Fibroblast of lung (primary cell): Measurements from ENCODE around the gene BNIP5. TPM values are rescaled to one million over a fixed set of nuclear protein-coding genes. Genes with fewer than 3 reads are reported as not detected.
A peak's percentile ranks its signal among the peaks of the same experiment; 100 is the strongest.

Source experiments
- DNase-seq, 2 donors: peaks; one replicate each; pipeline versions ENCODE4 v3.0.0 to v3.0.0-alpha.2; 2010; ENCODE audit warnings: low read depth in 2 of 2
- H2AFZ ChIP-seq: 2 replicates; pipeline ENCODE4 v1.5.1; 2012; ENCODE audit warnings: low read length, control low read depth, inconsistent platforms
- H3K27ac ChIP-seq: 2 replicates; pipeline ENCODE4 v1.5.1; 2011; ENCODE audit warnings: low read length, control low read depth; ENCODE audit not compliant: insufficient read depth
- H3K27me3 ChIP-seq: 2 replicates; pipeline ENCODE4 v1.5.1; 2011; ENCODE audit warnings: mild to moderate bottlenecking, low read length; ENCODE audit not compliant: control insufficient read depth, insufficient read depth
- H3K36me3 ChIP-seq: 2 replicates; pipeline ENCODE4 v1.5.1; 2011; ENCODE audit warnings: low read length; ENCODE audit not compliant: control insufficient read depth, insufficient read depth
- H3K4me1 ChIP-seq: 2 replicates; pipeline ENCODE4 v1.5.1; 2011; ENCODE audit warnings: low read length; ENCODE audit not compliant: control insufficient read depth, insufficient read depth; ENCODE audit errors: extremely low read depth
- H3K4me2 ChIP-seq: 2 replicates; pipeline ENCODE4 v1.5.1; 2011; ENCODE audit warnings: low read length, control low read depth; ENCODE audit not compliant: insufficient read depth; ENCODE audit errors: extremely low read depth
- H3K4me3 ChIP-seq, 4 experiments: fragments of 200-600 bp in 1 of 4; sonication (generic) in 1 of 4; replicated peaks in 1 of 4; 2 replicates each; pipeline ENCODE4 v1.5.1; 2011 to 2016; ENCODE audit warnings: low read length in 4 of 4, low read depth in 3 of 4, mild to moderate bottlenecking in 3 of 4, control low read depth in 2 of 4, inconsistent platforms in 1 of 4, mixed read lengths in 1 of 4; ENCODE audit not compliant: insufficient read depth in 1 of 4; ENCODE audit errors: control extremely low read depth in 1 of 4
- H3K79me2 ChIP-seq: 2 replicates; pipeline ENCODE4 v1.5.1; 2012; ENCODE audit warnings: mild to moderate bottlenecking, low read length, inconsistent platforms; ENCODE audit not compliant: control insufficient read depth, insufficient read depth
- H3K9ac ChIP-seq: 2 replicates; pipeline ENCODE4 v1.5.1; 2011; ENCODE audit warnings: mild to moderate bottlenecking, low read length, control low read depth; ENCODE audit not compliant: insufficient read depth
- H3K9me3 ChIP-seq: 2 replicates; pipeline ENCODE4 v1.5.1; 2012; ENCODE audit warnings: low read depth, low read length; ENCODE audit not compliant: control insufficient read depth, insufficient read depth
- H4K20me1 ChIP-seq: 2 replicates; pipeline ENCODE4 v1.5.1; 2011; ENCODE audit warnings: low read length; ENCODE audit not compliant: control insufficient read depth, insufficient read depth; ENCODE audit errors: extremely low read depth
- EZH2 ChIP-seq: IDR thresholded peaks from 2 replicates; pipeline ENCODE4 v1.5.1; 2012; ENCODE audit warnings: low read length, control low read depth, mild to moderate bottlenecking; ENCODE audit errors: missing control alignments
- polyA plus RNA-seq, 2 donors: library from polyadenylated mRNA; depleted of rRNA in 1 of 2; stranded (reverse) in 1 of 2; unstranded in 1 of 2; fragments of >200 nt; gene quantifications; 2 replicates each; pipeline ENCODE4 v1.2.1, GENCODE V29; 2011 to 2012; ENCODE audit warnings: missing spikeins in 1 of 2
- total RNA-seq: library from RNA; depleted of rRNA; stranded (reverse); fragments of >200 nt; gene quantifications from 2 replicates; pipeline ENCODE4 v1.2.1, GENCODE V29; 2014
- TF ChIP-seq, protein P1 (sequence below), 2 donors: IDR thresholded peaks in 1 of 2; conservative IDR thresholded peaks in 1 of 2; 1 replicate in 1 of 2; 2 replicates in 1 of 2; pipeline ENCODE4 v1.5.1; 2011 to 2012; ENCODE audit warnings: low read length in 2 of 2, control low read depth in 1 of 2, inconsistent platforms in 1 of 2, low read depth in 1 of 2, mild to moderate bottlenecking in 1 of 2

The BNIP5 gene
- total and polyA plus RNA-seq, 2 donors (not counting 1 experiment from before 2014, with no cell fraction given) = not detected

DNA sequence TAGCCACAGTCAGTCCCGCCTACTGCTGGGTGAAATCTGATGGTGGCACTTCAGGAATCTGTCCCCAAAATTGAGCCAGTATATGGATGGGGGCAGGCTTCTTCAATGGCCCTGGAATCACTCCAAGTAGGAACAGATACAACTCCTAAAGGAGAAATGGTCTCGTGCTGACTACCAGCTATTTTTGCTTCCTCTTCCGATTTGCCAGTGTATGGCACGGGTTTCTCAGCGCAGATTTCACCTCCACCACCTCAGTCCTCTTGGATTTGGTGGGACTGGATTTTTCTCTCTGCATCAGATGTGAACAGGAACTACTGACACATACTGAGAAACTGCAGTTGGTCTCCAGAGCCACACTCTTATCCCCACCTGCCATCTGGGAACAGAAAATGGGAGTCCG is 39.6 kb downstream of the BNIP5 start:
- DNase-seq = no peak
- Histone ChIP-seq H3K4me2 (no peak overlapping the region), H3K79me2 (no peaks in the 10 kb centered on the region), H2AFZ (no peak overlapping the region), H3K9ac (no peak overlapping the region), H4K20me1 (no peaks in the 10 kb centered on the region), H3K27me3 (no peaks in the 10 kb centered on the region), H3K27ac (no peak overlapping the region), H3K4me1 (no peaks in the 10 kb centered on the region), H3K4me3 (no peak overlapping the region), H3K9me3 (no peaks in the 10 kb centered on the region), H3K36me3 (no peaks in the 10 kb centered on the region)
- TF ChIP-seq, protein P1, sequence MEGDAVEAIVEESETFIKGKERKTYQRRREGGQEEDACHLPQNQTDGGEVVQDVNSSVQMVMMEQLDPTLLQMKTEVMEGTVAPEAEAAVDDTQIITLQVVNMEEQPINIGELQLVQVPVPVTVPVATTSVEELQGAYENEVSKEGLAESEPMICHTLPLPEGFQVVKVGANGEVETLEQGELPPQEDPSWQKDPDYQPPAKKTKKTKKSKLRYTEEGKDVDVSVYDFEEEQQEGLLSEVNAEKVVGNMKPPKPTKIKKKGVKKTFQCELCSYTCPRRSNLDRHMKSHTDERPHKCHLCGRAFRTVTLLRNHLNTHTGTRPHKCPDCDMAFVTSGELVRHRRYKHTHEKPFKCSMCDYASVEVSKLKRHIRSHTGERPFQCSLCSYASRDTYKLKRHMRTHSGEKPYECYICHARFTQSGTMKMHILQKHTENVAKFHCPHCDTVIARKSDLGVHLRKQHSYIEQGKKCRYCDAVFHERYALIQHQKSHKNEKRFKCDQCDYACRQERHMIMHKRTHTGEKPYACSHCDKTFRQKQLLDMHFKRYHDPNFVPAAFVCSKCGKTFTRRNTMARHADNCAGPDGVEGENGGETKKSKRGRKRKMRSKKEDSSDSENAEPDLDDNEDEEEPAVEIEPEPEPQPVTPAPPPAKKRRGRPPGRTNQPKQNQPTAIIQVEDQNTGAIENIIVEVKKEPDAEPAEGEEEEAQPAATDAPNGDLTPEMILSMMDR (conservative IDR thresholded peaks at IDR 0.05 in 1 of 2, IDR thresholded peaks at IDR 0.05 in 1 of 2; ENCODE audit: low read depth in 1 of 2, low read length in 2 of 2) = no peak
- no peak for TF ChIP-seq EZH2

DNA sequence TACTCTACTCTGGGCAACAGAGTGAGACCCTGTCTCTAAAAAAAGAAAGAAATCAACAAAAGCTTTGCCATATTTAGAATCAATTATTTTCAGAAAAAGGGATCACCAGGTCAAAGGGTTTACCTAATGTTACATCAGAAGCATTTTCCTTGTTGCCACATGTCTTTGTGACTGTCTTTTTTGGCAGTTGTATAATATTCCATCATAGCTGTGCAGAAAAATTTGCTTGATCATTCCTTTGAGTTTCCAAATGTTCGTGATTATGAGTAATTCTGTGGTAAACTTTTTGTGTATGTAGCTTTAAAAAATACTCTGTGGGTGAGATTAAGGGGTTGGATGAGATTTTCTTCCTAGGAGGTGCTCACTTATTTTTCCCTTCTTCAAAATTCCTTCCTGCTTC is 40.4 kb downstream of the BNIP5 start:
- Histone ChIP-seq H3K9ac (no peak overlapping the region), H3K4me3 (no peak overlapping the region), H3K27me3 (no peaks in the 10 kb centered on the region), H3K4me2 (no peak overlapping the region), H3K4me1 (no peaks in the 10 kb centered on the region), H2AFZ (no peak overlapping the region), H4K20me1 (no peaks in the 10 kb centered on the region), H3K79me2 (no peaks in the 10 kb centered on the region), H3K36me3 (no peaks in the 10 kb centered on the region), H3K9me3 (no peaks in the 10 kb centered on the region), H3K27ac (no peak overlapping the region)
- TF ChIP-seq, protein P1 (conservative IDR thresholded peaks at IDR 0.05 in 1 of 2, IDR thresholded peaks at IDR 0.05 in 1 of 2; ENCODE audit: low read depth in 1 of 2, low read length in 2 of 2) = no peak
- TF ChIP-seq EZH2 = no peak
- DNase-seq = peak in 1 of 2 donors; percentile 22

DNA sequence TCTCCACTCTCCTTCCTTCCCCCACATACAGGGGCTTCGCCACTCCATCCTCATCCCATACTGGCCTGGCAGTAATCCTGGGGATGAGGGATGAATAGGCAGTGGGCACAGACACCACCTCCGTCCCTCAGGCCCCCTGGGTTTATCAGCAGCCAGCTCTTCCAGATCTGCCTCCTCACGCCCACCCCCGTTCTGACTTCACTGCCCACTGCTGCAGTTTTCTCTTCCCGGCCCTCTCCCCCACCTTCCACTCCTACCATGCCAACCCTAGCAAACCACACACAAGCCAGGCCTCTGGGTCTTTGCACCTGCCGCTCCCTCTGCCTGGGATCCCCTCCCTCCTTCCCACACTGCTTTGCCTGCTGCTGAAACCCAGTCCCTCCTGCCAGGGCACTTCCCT is 44.5 kb downstream of the BNIP5 start:
- Histone ChIP-seq H3K36me3 (no peaks in the 10 kb centered on the region), H3K9me3 (no peaks in the 10 kb centered on the region), H3K27me3 (no peaks in the 10 kb centered on the region), H3K9ac (no peak overlapping the region), H2AFZ (no peak overlapping the region), H3K4me3 (no peak overlapping the region), H3K4me1 (no peaks in the 10 kb centered on the region), H4K20me1 (no peaks in the 10 kb centered on the region), H3K4me2 (no peak overlapping the region), H3K79me2 (no peaks in the 10 kb centered on the region), H3K27ac (no peak overlapping the region)
- TF ChIP-seq, protein P1 (conservative IDR thresholded peaks at IDR 0.05 in 1 of 2, IDR thresholded peaks at IDR 0.05 in 1 of 2; ENCODE audit: low read depth in 1 of 2, low read length in 2 of 2) = no peak
- no peak for TF ChIP-seq EZH2
- no peak for DNase-seq
